K562 (cell line): ENCODE measurements around the gene TRIM68. TPM values are rescaled to one million over a fixed set of nuclear protein-coding genes. Genes with fewer than 3 reads are reported as not detected.

Experiments
- ATAC-seq: fragments of 200-7000 bp; cut with Tn5 transposase; 3 replicates; pipeline ENCODE4 v1.9.1; 2020; ENCODE audit warnings: moderate library complexity
- BruUV-seq: library from RNA; stranded (reverse); fragments of 400-500 nt; replicated peaks from 2 replicates; lab custom pipeline; 2021; lab: Mats Ljungman, UMichigan
- CTCF ChIA-PET: fragments of 300-600 bp; formaldehyde crosslinking; extraction: SDS; loops from one replicate; lab custom pipeline; 2021; ENCODE audit warnings: low intra/inter-chr PET ratio; lab: Yijun Ruan, JAX
- POLR2A ChIA-PET: fragments of 300-600, 350-650 bp; sonication (Branson Sonifier 250); formaldehyde crosslinking; extraction: SDS; loops from one replicate; lab custom pipeline; 2021; ENCODE audit warnings: antibody characterized with exemption, inconsistent platforms; lab: Yijun Ruan, JAX
- DNase-seq, 4 experiments: peaks; one replicate each; pipeline versions ENCODE4 v3.0.0 to v3.0.0-alpha.2; 2011 to 2018; ENCODE audit warnings: low spot score in 3 of 4, mixed read lengths in 3 of 4; ENCODE audit errors: extremely low read depth in 1 of 4
- FAIRE-seq: peaks from 2 replicates; lab custom pipeline; 2011; peaks lifted over from hg19 to GRCh38; lab: Jason Lieb, UNC
- H2AFZ ChIP-seq: 2 replicates; pipeline ENCODE4 v1.6.0; 2011; ENCODE audit warnings: low read depth, low read length, control low read depth, inconsistent platforms
- H3K27ac ChIP-seq: fragments of 200-600 bp; 3 replicates; pipeline ENCODE4 v1.8.0; 2011; ENCODE audit warnings: low read depth, mild to moderate bottlenecking, control low read depth, inconsistent platforms, low read length, moderate library complexity, mixed read lengths; ENCODE audit errors: extremely low read depth
- H3K27me3 ChIP-seq, 2 experiments: fragments of 300-600 bp in 1 of 2; 2 replicates in 1 of 2; 3 replicates in 1 of 2; pipeline versions ENCODE4 v1.6.0 to v1.8.0; 2011; ENCODE audit warnings: inconsistent platforms in 2 of 2, low read length in 2 of 2, mild to moderate bottlenecking in 1 of 2, mixed read lengths in 1 of 2, moderate library complexity in 1 of 2; ENCODE audit not compliant: control insufficient read depth in 2 of 2, insufficient read depth in 2 of 2
- H3K36me3 ChIP-seq: fragments of 300-600 bp; 3 replicates; pipeline ENCODE4 v1.8.0; 2011; ENCODE audit warnings: mild to moderate bottlenecking, low read length, inconsistent platforms; ENCODE audit not compliant: control insufficient read depth, insufficient read depth
- H3K4me1 ChIP-seq, 2 experiments: fragments of 200-600 bp in 1 of 2; replicated peaks in 1 of 2; 2 replicates in 1 of 2; 3 replicates in 1 of 2; pipeline versions ENCODE4 v1.5.1 to v1.8.0; 2011; ENCODE audit warnings: inconsistent platforms in 2 of 2, low read length in 2 of 2, mild to moderate bottlenecking in 1 of 2, mixed read lengths in 1 of 2, moderate library complexity in 1 of 2; ENCODE audit not compliant: control insufficient read depth in 2 of 2, insufficient read depth in 2 of 2
- H3K4me2 ChIP-seq: 2 replicates; pipeline ENCODE4 v1.6.1; 2011; ENCODE audit warnings: low read length, control low read depth, inconsistent platforms, mixed read lengths; ENCODE audit not compliant: insufficient read depth
- H3K4me3 ChIP-seq: fragments of 200-600 bp; sonication (generic), shearing (Covaris generic); 2 replicates; pipeline ENCODE4 v1.5.1; 2016; ENCODE audit warnings: control low read depth, inconsistent platforms
- H3K79me2 ChIP-seq: fragments of 200-600 bp; 3 replicates; pipeline ENCODE4 v1.8.0; 2011; ENCODE audit warnings: low read length, inconsistent platforms; ENCODE audit not compliant: control insufficient read depth, insufficient read depth
- H3K9ac ChIP-seq, 2 experiments: 2 replicates each; pipeline versions ENCODE4 v1.6.0 to v1.6.1; 2011; ENCODE audit warnings: low read depth in 2 of 2, low read length in 2 of 2, control low read depth in 1 of 2, inconsistent platforms in 1 of 2, mild to moderate bottlenecking in 1 of 2, mixed read lengths in 1 of 2; ENCODE audit not compliant: insufficient read depth in 1 of 2
- H3K9me1 ChIP-seq: one replicate; pipeline ENCODE4 v1.6.0; 2011; ENCODE audit warnings: inconsistent platforms, mild to moderate bottlenecking, low read length, moderate library complexity; ENCODE audit not compliant: control insufficient read depth, insufficient read depth
- H3K9me3 ChIP-seq: replicated peaks from 2 replicates; pipeline ENCODE4 v1.5.1; 2011; ENCODE audit warnings: low read depth, low read length, inconsistent platforms; ENCODE audit not compliant: control insufficient read depth, insufficient read depth
- H4K20me1 ChIP-seq: replicated peaks from 2 replicates; pipeline ENCODE4 v1.6.1; 2011; ENCODE audit warnings: low read length, inconsistent platforms, mixed read lengths; ENCODE audit not compliant: control insufficient read depth, insufficient read depth
- BCOR ChIP-seq: fragments of 450-650 bp; IDR thresholded peaks from 2 replicates; pipeline ENCODE4 v1.6.1; 2016
- FOXA3 ChIP-seq, 2 experiments: fragments of 450-650 bp in 1 of 2; sonication (generic) in 1 of 2; formaldehyde crosslinking; IDR thresholded peaks in 1 of 2; conservative IDR thresholded peaks in 1 of 2; 2 replicates each; pipeline versions ENCODE4 v1.4.0 to v1.8.0; 2020 to 2022; ENCODE audit warnings: mild to moderate bottlenecking in 2 of 2, missing genetic modification reagents in 1 of 2
- MYBL2 ChIP-seq, 2 experiments: fragments of 450-650 bp in 1 of 2; sonication (generic) in 1 of 2; formaldehyde crosslinking in 1 of 2; IDR thresholded peaks; 2 replicates each; pipeline versions ENCODE4 v1.6.1 to v1.8.1; 2017 to 2022; ENCODE audit warnings: borderline replicate concordance in 1 of 2, inconsistent platforms in 1 of 2, low read depth in 1 of 2, mild to moderate bottlenecking in 1 of 2, missing genetic modification reagents in 1 of 2, moderate library complexity in 1 of 2
- SNIP1 ChIP-seq: fragments of 450-650 bp; IDR thresholded peaks from 2 replicates; pipeline ENCODE4 v1.7.1; 2017; ENCODE audit warnings: low read depth, mild to moderate bottlenecking
- STAG1 ChIP-seq: sonication (generic); formaldehyde crosslinking; IDR thresholded peaks from 2 replicates; pipeline ENCODE4 v1.5.0; 2020; ENCODE audit warnings: missing genetic modification reagents, borderline replicate concordance
- ZBTB17 ChIP-seq: fragments of 450-650 bp; formaldehyde crosslinking; IDR thresholded peaks from 2 replicates; pipeline ENCODE4 v1.4.0; 2020; ENCODE audit warnings: mild to moderate bottlenecking
- ZBTB8A ChIP-seq: fragments of 450-650 bp; IDR thresholded peaks from 2 replicates; pipeline ENCODE4 v1.6.1; 2018; ENCODE audit warnings: mild to moderate bottlenecking, moderate library complexity; ENCODE audit not compliant: partially characterized antibody
- ZFP1 ChIP-seq: fragments of 450-650 bp; formaldehyde crosslinking; IDR thresholded peaks from 2 replicates; pipeline ENCODE4 v1.4.0; 2020; ENCODE audit warnings: mild to moderate bottlenecking, mixed read lengths
- ZNF282 ChIP-seq: sonication (generic); formaldehyde crosslinking; IDR thresholded peaks from 2 replicates; pipeline ENCODE4 v1.8.1; 2023; ENCODE audit warnings: missing genetic modification reagents
- ZNF3 ChIP-seq: fragments of 250-450 bp; sonication (Bioruptor Pico); IDR thresholded peaks from 2 replicates; pipeline ENCODE4 v1.5.0; 2021; ENCODE audit warnings: mild to moderate bottlenecking, moderate library complexity
- WGBS: fragments of 100-300 bp; shearing (Covaris generic); methylation state at CpG from one replicate; pipeline ENCODE4 v1.1.6; 2016; ENCODE audit warnings: low coverage, mixed read lengths; ENCODE audit not compliant: insufficient coverage; ENCODE audit errors: missing lambda C conversion rate; 5-methylcytosine and 5-hydroxymethylcytosine counted together
- in situ Hi-C: fragments of 300-500 bp; cut with MboI; formaldehyde crosslinking; loops from 4 replicates; pipeline ENCODE4 v1.15.0; 2018; ENCODE audit warnings: inconsistent platforms, mixed read lengths
- intact Hi-C: fragments of 100-400 bp; cut with micrococcal nuclease; formaldehyde crosslinking; loops from 2 replicates; pipeline ENCODE4 v1.14.2; 2022
- polyA plus RNA-seq, 8 experiments: library from polyadenylated mRNA; depleted of rRNA in 4 of 8; stranded (reverse) in 5 of 8; unstranded in 3 of 8; fragments of >200 nt; fragmentation: Nextera tagmentation in 2 of 8; fragmentation: Illumina TruSeq in 1 of 8; extraction: Ambion mirVana in 2 of 8; extraction: Trizol in 1 of 8; gene quantifications; 2 replicates each; pipeline versions ENCODE4 v1.2.1 to v1.2.3, GENCODE V29; 2011 to 2014; ENCODE audit warnings: inconsistent platforms in 1 of 8, missing spikeins in 1 of 8
- total RNA-seq, 7 experiments: library from RNA; depleted of rRNA in 6 of 7; stranded (reverse); fragments of >200 nt in 6 of 7; fragmentation: Illumina TruSeq in 2 of 7; extraction: Trizol in 2 of 7; gene quantifications; 2 replicates each; pipeline versions ENCODE4 v1.2.1 to v1.2.3, GENCODE V29; 2011 to 2021; ENCODE audit warnings: low replicate concordance in 1 of 7
- TF ChIP-seq, protein P1 (sequence below): sonication (generic); formaldehyde crosslinking; IDR thresholded peaks from 2 replicates; pipeline ENCODE4 v1.8.0; 2022; ENCODE audit warnings: mild to moderate bottlenecking, low read depth, missing genetic modification reagents
- TF ChIP-seq, protein P2 (sequence below): IDR thresholded peaks from 2 replicates; pipeline ENCODE4 v1.6.1; 2012; ENCODE audit warnings: low read depth, low read length, improper control_type of control experiment, borderline replicate concordance

TRIM68 gene
- total and polyA plus RNA-seq, 9 of the 15 experiments (the other 6 are each of a cell fraction or from before 2014, with no cell fraction given) = 5.2 to 10.9 (median 7.9) TPM

DNA sequence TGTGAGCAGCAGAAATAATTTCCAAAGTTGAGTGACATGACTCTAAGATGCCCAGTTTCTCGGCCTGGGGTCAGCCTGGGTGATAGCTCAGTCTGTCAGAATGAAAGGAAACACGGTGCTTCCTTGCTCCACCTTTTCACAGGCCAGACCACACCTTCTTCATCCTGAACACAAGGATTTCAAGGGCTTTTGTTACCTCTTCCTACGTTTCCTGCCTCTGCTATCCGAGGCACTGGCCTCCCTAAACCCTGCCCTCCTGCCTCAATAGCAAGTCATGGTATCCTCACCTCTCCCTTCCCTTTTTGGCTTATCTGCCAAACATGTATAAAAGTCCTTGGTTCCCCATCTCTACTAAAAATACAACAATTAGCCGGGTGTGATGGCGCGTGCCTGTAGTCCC, 34.0 kb upstream of the TRIM68 start:
- no peak for DNase-seq
- H3K4me1 ChIP-seq = peaks cover 0 to 4% of the 10 kb centered on the region in 2 experiments; a peak in 3 of 5 replicates
- no peak overlapping the region for H2AFZ ChIP-seq
- H3K4me2 ChIP-seq = no peak overlapping the region
- H3K27ac ChIP-seq = no peak overlapping the region
- H3K9ac ChIP-seq = no peak overlapping the region
- H3K27me3 ChIP-seq = peaks cover 0 to 38% of the 10 kb centered on the region in 2 experiments; a peak in 3 of 5 replicates
- intact Hi-C loops (no loop called here), in situ Hi-C loops (loop anchor here (25.0 kb wide), 1 partner anchor 1695 kb away; no protein-coding TSS in a partner anchor)
- TF ChIP-seq ZNF3 (CRISPR knock-in tag) (no peak), ZFP1 (CRISPR knock-in tag) (no peak), ZNF282 (no peak), MYBL2 (IDR thresholded peaks at IDR 0.05; ENCODE audit: low read depth) (no peak), MYBL2 (CRISPR knock-in tag; IDR thresholded peaks at IDR 0.05; ENCODE audit: borderline replicate concordance) (no peak), ZBTB8A (no peak), BCOR (no peak), ZBTB17 (CRISPR knock-in tag) (no peak), FOXA3 (CRISPR knock-in tag; conservative IDR thresholded peaks at IDR 0.05 in 1 of 2, IDR thresholded peaks at IDR 0.05 in 1 of 2) (no peak), SNIP1 (no peak), STAG1 (CRISPR knock-in tag) (no peak)
- TF ChIP-seq, protein P1, sequence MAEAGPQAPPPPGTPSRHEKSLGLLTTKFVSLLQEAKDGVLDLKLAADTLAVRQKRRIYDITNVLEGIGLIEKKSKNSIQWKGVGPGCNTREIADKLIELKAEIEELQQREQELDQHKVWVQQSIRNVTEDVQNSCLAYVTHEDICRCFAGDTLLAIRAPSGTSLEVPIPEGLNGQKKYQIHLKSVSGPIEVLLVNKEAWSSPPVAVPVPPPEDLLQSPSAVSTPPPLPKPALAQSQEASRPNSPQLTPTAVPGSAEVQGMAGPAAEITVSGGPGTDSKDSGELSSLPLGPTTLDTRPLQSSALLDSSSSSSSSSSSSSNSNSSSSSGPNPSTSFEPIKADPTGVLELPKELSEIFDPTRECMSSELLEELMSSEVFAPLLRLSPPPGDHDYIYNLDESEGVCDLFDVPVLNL (CRISPR knock-in tag) = no peak
- TF ChIP-seq, protein P2, sequence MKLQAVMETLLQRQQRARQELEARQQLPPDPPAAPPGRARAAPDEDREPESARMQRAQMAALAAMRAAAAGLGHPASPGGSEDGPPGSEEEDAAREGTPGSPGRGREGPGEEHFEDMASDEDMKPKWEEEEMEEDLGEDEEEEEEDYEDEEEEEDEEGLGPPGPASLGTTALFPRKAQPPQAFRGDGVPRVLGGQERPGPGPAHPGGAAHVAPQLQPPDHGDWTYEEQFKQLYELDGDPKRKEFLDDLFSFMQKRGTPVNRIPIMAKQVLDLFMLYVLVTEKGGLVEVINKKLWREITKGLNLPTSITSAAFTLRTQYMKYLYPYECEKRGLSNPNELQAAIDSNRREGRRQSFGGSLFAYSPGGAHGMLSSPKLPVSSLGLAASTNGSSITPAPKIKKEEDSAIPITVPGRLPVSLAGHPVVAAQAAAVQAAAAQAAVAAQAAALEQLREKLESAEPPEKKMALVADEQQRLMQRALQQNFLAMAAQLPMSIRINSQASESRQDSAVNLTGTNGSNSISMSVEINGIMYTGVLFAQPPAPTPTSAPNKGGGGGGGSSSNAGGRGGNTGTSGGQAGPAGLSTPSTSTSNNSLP = no peak
- TF ChIP-seq, all 486 proteins: peak for 0
- Histone ChIP-seq H3K9me3 (no peaks in the 10 kb centered on the region), H3K79me2 (no peaks in the 10 kb centered on the region), H3K9me1 (no peaks in the 10 kb centered on the region), H3K36me3 (no peaks in the 10 kb centered on the region), H4K20me1 (no peaks in the 10 kb centered on the region), H3K4me3 (no peak overlapping the region)
- 4% methylated on average over 7 of the region's 7 CpGs for WGBS
- ATAC-seq (no peak), FAIRE-seq (no peak)
- POLR2A ChIA-PET = interaction anchor here (1.1 kb wide), 1 partner anchor 864 kb away, joined by 3 read pairs; no protein-coding TSS in a partner anchor
- no TSS peak for BruUV-seq
- CTCF ChIA-PET = no interaction called here
